Activated CD4-positive, alpha-beta T cell treated with anti-CD3 and anti-CD28 coated beads, Interleukin-2, amount 10 ng/mL, durations not matched to agents 7 days and 5 days (primary cell): ENCODE data around the gene PPT1. TPM values are rescaled to one million over a fixed set of nuclear protein-coding genes. Genes with fewer than 3 reads are reported as not detected.

Experiments used
- CTCF ChIA-PET: fragments of 350-600 bp; sonication (Branson Sonifier 250); formaldehyde crosslinking; loops from one replicate; lab custom pipeline; 2021; ENCODE audit warnings: antibody characterized with exemption; lab: Charles Lee
- POLR2A ChIA-PET: fragments of 350-600 bp; sonication (Branson Sonifier 250); formaldehyde crosslinking; loops from one replicate; lab custom pipeline; 2021; ENCODE audit warnings: antibody characterized with exemption; lab: Charles Lee
- DNase-seq: peaks from one replicate; pipeline ENCODE4 v3.0.0-alpha.2; 2020
- H3K27ac Mint-ChIP-seq: one replicate; pipeline ENCODE4 v1.8.0; 2021; ENCODE audit warnings: mild to moderate bottlenecking, moderate library complexity, mixed read lengths
- H3K27me3 Mint-ChIP-seq: one replicate; pipeline ENCODE4 v1.8.0; 2021; ENCODE audit warnings: mixed read lengths
- H3K36me3 Mint-ChIP-seq: one replicate; pipeline ENCODE4 v1.8.0; 2021; ENCODE audit warnings: low read depth, mixed read lengths
- H3K4me1 Mint-ChIP-seq: one replicate; pipeline ENCODE4 v1.8.0; 2021; ENCODE audit warnings: mixed read lengths
- H3K4me3 Mint-ChIP-seq: one replicate; pipeline ENCODE4 v1.8.0; 2021; ENCODE audit warnings: mild to moderate bottlenecking, moderate library complexity, mixed read lengths
- H3K9me3 Mint-ChIP-seq: one replicate; pipeline ENCODE4 v1.8.0; 2021; ENCODE audit warnings: mixed read lengths
- total RNA-seq, 2 experiments: library from RNA; stranded (reverse); gene quantifications; one replicate each; pipeline ENCODE4 v1.2.3, GENCODE V29; 2021

Gene PPT1
- total RNA-seq, 2 experiments from 2014 or later, result 93.8 to 112 TPM

DNA sequence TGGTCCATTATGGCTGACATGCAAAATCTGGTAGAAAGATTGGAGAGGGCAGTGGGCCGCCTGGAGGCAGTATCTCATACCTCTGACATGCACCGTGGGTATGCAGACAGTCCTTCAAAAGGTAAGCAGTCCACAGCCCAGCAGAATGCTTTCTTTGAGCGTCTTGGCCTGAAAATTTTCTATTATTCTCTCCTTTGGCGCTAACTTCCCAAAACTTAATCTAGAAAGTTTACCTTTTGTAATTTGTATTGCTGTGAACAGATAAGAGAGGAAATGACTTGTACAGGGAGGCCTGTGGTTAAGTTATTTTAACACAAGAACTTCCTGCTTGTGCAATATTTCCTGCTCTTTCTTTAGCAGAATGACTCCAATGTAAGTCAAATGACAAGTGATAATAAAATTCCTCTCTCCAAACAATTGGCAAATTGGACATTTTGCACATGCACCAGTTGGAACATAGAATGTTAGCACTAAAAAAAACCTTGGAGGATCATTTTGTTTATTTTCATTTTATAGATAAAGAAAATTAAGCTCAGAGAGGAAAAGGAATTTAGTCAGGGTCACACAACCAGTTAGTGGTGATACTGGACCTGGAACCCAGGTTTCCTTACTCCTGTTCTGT lies 37.6 kb downstream of the PPT1 start:
- Mint-ChIP-seq H3K4me3 (peak overlapping the region; percentile 57), H3K27ac (peak overlapping the region; percentile 93), H3K36me3 (peaks cover 80% of the 10 kb centered on the region), H3K9me3 (peaks cover 2% of the 10 kb centered on the region), H3K4me1 (peaks cover 86% of the 10 kb centered on the region), H3K27me3 (no peaks in the 10 kb centered on the region)
- DNase-seq, result peak; percentile 33
- ChIA-PET POLR2A (no interaction called here), CTCF (interaction anchor here (0.9 to 2.5 kb wide), 4 partner anchors 12 to 93 kb away, joined by 3 to 5 read pairs (median 4); no protein-coding TSS in a partner anchor)

DNA sequence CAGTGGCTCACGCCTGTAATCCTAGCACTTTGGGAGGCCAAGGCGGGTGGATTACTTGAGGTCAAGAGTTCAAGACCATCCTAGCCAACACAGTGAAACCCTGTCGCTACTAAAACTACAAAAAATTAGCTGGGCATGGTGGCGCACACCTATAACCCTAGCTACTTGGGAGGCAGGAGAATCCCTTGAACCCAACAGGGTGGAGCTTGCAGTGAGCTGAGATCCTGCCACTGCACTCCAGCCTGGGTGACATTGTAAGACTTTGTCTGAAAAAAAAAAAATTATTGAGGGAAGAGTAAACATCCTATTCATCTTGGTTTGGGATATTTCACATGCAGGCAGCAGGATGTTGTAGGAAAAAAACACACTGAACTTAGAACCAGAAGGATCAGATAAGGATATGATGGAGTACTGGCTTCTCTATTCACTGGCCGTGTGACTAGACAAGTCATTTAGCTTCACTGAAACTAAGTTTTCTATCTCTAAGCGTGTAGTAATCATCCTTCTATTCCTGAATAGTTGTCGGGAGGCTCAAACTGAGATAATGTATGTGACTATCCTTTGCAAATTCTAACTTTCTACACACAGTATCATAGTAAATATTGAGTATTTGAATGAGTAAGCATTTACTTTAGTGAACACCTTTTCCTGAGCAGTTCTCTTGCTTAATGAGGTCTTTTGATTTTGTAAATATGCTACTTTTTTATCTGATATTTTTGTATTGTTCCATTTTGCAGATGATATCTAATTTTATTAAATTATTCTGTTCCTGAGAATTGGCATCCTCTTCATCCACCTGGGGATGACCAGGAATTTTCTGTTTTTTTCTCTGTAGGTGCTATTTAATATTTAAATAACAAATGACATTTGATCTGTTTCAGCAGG lies 38.4 kb downstream of the PPT1 start:
- Mint-ChIP-seq H3K4me1 (peaks cover 85% of the 10 kb centered on the region), H3K27me3 (no peaks in the 10 kb centered on the region), H3K36me3 (peaks cover 77% of the 10 kb centered on the region), H3K4me3 (peak overlapping the region; percentile 57), H3K9me3 (peaks cover 2% of the 10 kb centered on the region), H3K27ac (peak overlapping the region; percentile 93)
- ChIA-PET CTCF (interaction anchor here (0.7 to 1.2 kb wide), 3 partner anchors 9 to 320 kb away, joined by 3 to 7 read pairs (median 3); no protein-coding TSS in a partner anchor), POLR2A (no interaction called here)
- DNase-seq, result no peak

DNA sequence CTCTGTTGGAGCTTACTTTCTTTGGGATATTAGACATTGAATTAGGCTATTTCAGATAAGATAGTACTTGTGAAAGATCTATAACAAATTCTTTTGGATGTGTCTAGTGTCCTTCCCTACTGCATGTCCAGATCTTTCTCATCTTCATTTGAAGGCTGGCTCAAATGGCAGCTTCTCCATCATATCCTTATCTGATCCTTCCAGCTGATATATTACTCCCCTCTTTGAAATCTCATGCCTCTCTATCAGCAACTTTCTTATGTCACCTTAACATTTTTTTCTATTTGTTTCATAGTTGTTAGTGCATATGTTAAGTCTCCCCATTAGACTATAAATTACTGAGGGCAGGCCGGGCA lies 39.0 kb downstream of the PPT1 start:
- H3K36me3 Mint-ChIP-seq, result peaks cover 76% of the 10 kb centered on the region
- H3K27me3 Mint-ChIP-seq, result no peaks in the 10 kb centered on the region
- CTCF ChIA-PET, result interaction anchor here (0.5 to 1.2 kb wide), 4 partner anchors 9 to 374 kb away, joined by 3 to 7 read pairs (median 4); no protein-coding TSS in a partner anchor
- H3K4me1 Mint-ChIP-seq, result peaks cover 83% of the 10 kb centered on the region
- H3K27ac Mint-ChIP-seq, result peak overlapping the region; percentile 93
- POLR2A ChIA-PET, result no interaction called here
- H3K4me3 Mint-ChIP-seq, result peak overlapping the region; percentile 57
- no peak for DNase-seq
- peaks cover 2% of the 10 kb centered on the region for H3K9me3 Mint-ChIP-seq

DNA sequence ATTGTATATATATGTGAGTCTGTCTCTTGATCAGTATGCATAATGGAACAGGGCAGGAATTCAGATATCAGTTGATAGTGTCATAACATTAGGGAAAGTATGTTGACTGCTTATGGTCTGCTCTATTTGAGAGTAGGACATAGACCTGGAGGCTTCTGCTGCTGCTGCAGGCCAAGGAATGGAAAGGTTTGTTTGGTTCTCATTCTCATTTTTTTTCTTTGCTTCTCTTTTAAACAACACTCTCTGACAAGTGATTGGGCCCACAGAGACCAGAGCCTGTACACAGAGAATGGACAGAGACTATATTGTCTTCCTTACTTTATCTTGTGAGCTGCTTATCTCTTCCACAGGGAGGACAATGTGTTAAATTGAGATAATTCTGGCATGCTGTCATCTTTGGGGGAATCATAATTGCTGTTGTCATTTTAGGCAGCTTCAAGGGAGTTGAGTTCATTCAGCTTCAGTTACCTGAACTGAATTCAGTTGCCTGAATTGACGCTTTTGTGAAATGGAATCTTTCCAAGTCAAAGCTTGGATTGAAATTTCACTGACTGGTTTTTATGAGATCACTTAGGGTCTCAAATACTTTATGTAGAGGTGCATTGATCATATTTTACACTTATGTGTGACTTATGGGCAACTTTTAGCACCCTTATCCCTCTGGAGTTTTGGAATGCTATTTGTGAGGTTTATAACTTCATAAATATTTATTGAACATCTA lies 39.6 kb downstream of the PPT1 start:
- peaks cover 2% of the 10 kb centered on the region for H3K9me3 Mint-ChIP-seq
- no peak overlapping the region for H3K4me3 Mint-ChIP-seq
- peaks cover 75% of the 10 kb centered on the region for H3K36me3 Mint-ChIP-seq
- H3K27ac Mint-ChIP-seq, result peak overlapping the region; percentile 93
- H3K27me3 Mint-ChIP-seq, result no peaks in the 10 kb centered on the region
- DNase-seq, result no peak
- H3K4me1 Mint-ChIP-seq, result peaks cover 83% of the 10 kb centered on the region
- CTCF ChIA-PET, result interaction anchor here (0.5 to 1.2 kb wide), 4 partner anchors 8 to 374 kb away, joined by 3 to 7 read pairs (median 4); no protein-coding TSS in a partner anchor
- POLR2A ChIA-PET, result no interaction called here

DNA sequence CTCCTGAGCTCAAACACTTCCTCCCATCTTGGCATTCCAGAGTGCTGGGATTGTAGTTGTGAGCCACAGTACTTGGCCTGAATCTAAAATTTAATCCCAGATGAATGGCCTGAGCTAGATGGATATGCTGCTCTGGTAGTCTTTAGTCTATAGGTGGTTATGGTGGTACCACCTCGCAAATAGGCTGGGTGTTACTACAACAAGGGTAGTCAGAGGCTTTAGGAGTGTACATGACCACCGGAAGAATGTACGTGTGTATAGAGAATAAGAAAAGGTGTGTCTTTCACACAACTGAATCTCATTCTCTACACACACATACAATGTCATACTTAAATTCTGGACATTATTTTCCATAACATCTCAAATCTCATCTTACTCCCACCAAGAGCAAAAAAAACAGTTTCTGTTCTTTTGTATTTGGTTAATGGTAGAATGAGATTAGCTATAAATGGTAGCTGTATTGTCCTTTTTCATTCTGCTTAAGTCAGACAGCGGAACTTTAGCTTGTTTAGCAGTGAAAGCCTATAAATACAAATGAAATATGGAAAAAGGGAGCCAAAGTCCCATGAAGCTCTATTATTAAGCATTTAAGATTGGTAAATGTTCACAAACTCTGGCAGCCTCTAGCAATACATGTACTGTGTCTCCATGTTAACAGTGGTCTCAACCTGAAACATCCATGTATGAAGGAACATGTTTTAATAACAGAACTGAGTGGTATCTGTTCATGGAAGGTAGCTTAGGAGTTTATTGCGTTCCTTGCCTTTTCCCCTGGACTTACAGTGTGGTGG lies 40.3 kb downstream of the PPT1 start:
- H3K4me3 Mint-ChIP-seq, result no peak overlapping the region
- peaks cover 2% of the 10 kb centered on the region for H3K9me3 Mint-ChIP-seq
- POLR2A ChIA-PET, result no interaction called here
- no peak for DNase-seq
- peak overlapping the region; percentile 93 for H3K27ac Mint-ChIP-seq
- CTCF ChIA-PET, result no interaction called here
- H3K4me1 Mint-ChIP-seq, result peaks cover 83% of the 10 kb centered on the region
- peaks cover 72% of the 10 kb centered on the region for H3K36me3 Mint-ChIP-seq
- H3K27me3 Mint-ChIP-seq, result no peaks in the 10 kb centered on the region

DNA sequence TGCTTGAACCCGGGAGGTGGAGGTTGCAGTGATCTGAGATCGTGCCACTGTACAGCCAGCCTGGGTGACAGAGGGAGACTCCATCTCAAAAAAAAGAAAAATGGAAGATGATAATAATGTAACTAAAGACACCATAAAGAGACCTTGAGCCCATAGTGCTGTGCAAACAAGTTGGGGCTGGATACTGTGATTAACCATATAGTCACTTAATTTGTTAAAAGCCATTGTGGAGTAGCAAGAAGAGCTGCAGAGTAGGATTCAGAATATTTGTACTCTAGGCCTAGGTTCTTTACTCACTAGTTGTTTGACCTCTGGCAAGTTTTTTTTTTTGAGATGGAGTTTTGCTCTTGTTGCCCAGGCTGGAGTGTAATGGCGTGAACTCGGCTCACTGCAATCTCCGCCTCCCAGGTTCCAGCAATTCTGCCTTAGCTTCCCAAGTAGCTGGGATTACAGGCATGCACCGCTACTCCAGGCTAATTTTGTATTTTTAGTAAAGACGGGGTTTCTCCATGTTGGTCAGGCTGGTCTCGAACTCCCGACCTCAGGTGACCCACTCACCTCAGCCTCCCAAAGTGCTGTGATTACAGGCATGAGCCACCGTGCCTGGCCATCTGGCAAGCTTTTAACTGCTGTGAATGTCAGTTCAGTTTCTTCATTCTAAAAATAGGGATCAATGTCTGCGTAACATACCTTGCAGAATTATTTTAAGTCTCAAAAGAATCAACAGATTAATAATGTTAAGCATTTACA lies 43.7 kb downstream of the PPT1 start:
- CTCF ChIA-PET, result interaction anchor here (1.1 kb wide), 1 partner anchor 9 kb away, joined by 3 read pairs; no protein-coding TSS in a partner anchor
- POLR2A ChIA-PET, result no interaction called here
- Mint-ChIP-seq H3K27me3 (no peaks in the 10 kb centered on the region), H3K9me3 (peaks cover 2% of the 10 kb centered on the region), H3K4me3 (no peak overlapping the region), H3K4me1 (peaks cover 79% of the 10 kb centered on the region), H3K27ac (peak overlapping the region; percentile 31), H3K36me3 (peaks cover 68% of the 10 kb centered on the region)
- DNase-seq, result no peak

DNA sequence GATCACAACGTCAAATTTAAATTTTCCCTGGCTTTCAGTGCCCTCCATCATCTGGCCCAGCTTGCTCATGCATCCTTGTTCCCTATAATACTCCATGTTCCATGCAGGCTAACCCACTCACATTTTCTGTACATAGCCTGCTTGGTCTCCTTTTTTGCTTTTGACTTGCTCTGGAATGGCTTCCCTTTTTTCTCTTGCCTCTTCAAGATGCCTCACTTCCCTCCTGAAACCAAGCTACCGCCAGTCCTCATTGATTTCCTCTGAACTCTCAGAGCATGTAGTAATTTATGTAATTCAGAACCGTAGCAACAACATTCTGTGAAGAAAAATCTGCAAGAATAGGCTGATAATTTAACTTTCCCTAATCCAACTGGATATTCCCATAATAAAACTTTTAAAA lies 46.2 kb downstream of the PPT1 start:
- H3K4me3 Mint-ChIP-seq, result no peak overlapping the region

DNA sequence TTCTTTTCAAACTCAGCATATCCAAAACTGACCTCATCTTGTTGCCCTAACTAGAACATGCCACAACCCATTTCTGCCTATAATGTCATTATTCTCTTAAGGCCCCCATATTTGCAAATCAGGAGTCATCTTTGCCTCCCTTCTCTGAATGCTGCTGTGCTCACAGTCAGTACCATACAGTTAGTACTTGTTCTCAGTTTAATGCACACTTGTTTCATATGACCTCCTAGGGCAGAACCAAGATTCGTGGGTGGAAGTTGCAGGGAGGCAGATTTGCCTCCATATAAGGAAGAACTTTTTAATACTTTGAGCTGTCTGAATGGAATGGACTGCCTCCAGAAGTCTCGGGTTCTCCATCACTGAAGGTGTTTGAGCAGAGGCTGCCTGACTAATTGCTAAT lies 47.3 kb downstream of the PPT1 start:
- Mint-ChIP-seq H3K27me3 (no peaks in the 10 kb centered on the region), H3K36me3 (peaks cover 65% of the 10 kb centered on the region), H3K4me1 (peaks cover 77% of the 10 kb centered on the region), H3K27ac (peak overlapping the region; percentile 80), H3K4me3 (peak overlapping the region; percentile 29), H3K9me3 (no peaks in the 10 kb centered on the region)
- ChIA-PET CTCF (interaction anchor here (1.2 to 2.0 kb wide), 4 partner anchors 8 to 250 kb away, joined by 3 to 8 read pairs (median 5); partner anchors contain the start of gene CAP1), POLR2A (no interaction called here)
- DNase-seq, result no peak

More for the DNA sequence above, 46.2 kb downstream of the PPT1 start:
- DNase-seq, result no peak
- ChIA-PET POLR2A (no interaction called here), CTCF (interaction anchor here (0.8 to 1.4 kb wide), 4 partner anchors 11 to 288 kb away, joined by 3 to 5 read pairs (median 4); no protein-coding TSS in a partner anchor)
- peaks cover 73% of the 10 kb centered on the region for H3K4me1 Mint-ChIP-seq
- H3K9me3 Mint-ChIP-seq, result no peaks in the 10 kb centered on the region
- peak overlapping the region; percentile 67 for H3K27ac Mint-ChIP-seq
- no peaks in the 10 kb centered on the region for H3K27me3 Mint-ChIP-seq
- H3K36me3 Mint-ChIP-seq, result peaks cover 63% of the 10 kb centered on the region

DNA sequence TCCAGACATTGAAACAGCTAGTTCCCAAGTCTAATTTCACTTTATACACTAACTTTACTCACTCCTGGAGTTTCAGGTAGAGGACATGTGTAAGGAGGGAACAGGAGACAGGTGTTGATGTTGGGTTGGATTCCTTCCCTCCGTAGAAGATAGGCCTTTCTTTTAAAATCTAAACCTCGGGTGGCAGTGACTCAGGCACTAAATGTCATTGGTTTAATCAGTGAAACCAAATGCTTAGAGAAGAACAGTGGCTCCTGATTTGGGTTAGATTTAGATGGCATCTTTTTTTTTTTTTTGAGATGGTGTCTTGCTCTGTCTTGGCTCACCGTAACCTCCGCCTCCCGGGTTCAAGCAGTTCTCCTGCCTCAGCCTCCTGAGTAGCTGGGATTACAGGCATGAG lies 49.3 kb downstream of the PPT1 start:
- Mint-ChIP-seq H3K36me3 (peaks cover 66% of the 10 kb centered on the region), H3K4me3 (peak overlapping the region; percentile 39), H3K4me1 (peaks cover 77% of the 10 kb centered on the region), H3K27ac (peak overlapping the region; percentile 72), H3K27me3 (no peaks in the 10 kb centered on the region), H3K9me3 (no peaks in the 10 kb centered on the region)
- ChIA-PET CTCF (no interaction called here), POLR2A (no interaction called here)
- no peak for DNase-seq

DNA sequence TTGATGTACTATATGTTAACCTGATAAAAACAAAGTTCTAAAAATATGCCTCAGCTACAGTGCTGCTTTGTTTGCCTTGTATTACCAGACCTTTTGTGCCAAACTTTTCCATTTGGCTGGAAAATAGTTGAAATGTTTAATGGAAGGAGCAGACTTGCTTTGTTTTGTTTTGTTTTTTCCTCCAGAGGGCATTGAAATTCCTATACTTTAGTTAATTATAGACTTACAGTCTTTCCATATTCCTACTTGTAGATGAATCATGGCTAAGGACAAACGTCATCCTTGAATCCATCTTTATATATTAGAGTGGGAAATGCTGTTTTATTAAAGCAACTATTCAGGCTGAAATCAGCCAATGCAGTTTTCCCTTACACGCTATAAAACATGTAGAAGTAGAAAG lies 49.8 kb downstream of the PPT1 start:
- Mint-ChIP-seq H3K9me3 (no peaks in the 10 kb centered on the region), H3K27me3 (no peaks in the 10 kb centered on the region), H3K27ac (peak overlapping the region; percentile 72), H3K36me3 (peaks cover 69% of the 10 kb centered on the region), H3K4me1 (peaks cover 80% of the 10 kb centered on the region), H3K4me3 (peak overlapping the region; percentile 39)
- POLR2A ChIA-PET, result interaction anchor here (0.6 kb wide), 1 partner anchor 175 kb away, joined by 3 read pairs; no protein-coding TSS in a partner anchor
- no peak for DNase-seq
- CTCF ChIA-PET, result no interaction called here

DNA sequence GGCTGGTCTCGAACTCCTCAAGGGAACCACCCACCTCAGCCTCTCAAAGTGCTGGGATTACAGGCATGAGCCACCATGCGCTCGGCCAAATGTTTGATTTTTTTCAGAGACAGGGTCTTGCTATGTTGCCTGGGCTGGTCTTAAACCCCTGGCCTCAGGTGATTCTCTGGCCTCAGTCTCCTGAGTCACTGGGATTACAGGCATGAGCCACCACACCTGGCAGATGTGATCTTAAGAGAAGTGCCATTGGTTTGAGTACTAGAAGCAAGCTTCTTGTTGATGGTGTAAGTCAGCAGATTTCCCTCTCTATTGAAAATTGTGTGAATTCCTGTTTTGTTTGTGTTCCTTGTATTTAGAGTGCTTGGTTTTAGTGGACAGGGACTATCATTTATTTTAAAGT lies 51.3 kb downstream of the PPT1 start:
- H3K27ac Mint-ChIP-seq, result peak overlapping the region; percentile 69
- no peaks in the 10 kb centered on the region for H3K27me3 Mint-ChIP-seq
- H3K9me3 Mint-ChIP-seq, result no peaks in the 10 kb centered on the region
- peak overlapping the region; percentile 63 for H3K4me3 Mint-ChIP-seq
- H3K4me1 Mint-ChIP-seq, result peaks cover 75% of the 10 kb centered on the region
- ChIA-PET CTCF (no interaction called here), POLR2A (interaction anchor here (0.7 kb wide), 1 partner anchor 107 kb away, joined by 3 read pairs; no protein-coding TSS in a partner anchor)
- no peak for DNase-seq
- peaks cover 74% of the 10 kb centered on the region for H3K36me3 Mint-ChIP-seq
